AG09309 (cell line): ENCODE measurements around the gene BRSK1.

Experiments
- DNase-seq: peaks from one replicate; pipeline ENCODE4 v3.0.0-alpha.2; 2010; ENCODE audit warnings: low read depth
- H3K4me3 ChIP-seq: 2 replicates; pipeline ENCODE4 v1.5.1; 2011; ENCODE audit warnings: mild to moderate bottlenecking, low read depth, low read length, moderate library complexity; ENCODE audit not compliant: control insufficient read depth
- CTCF ChIP-seq: IDR thresholded peaks from 2 replicates; pipeline ENCODE4 v1.5.1; 2011; ENCODE audit warnings: mild to moderate bottlenecking, low read depth, low read length, inconsistent platforms; ENCODE audit not compliant: insufficient read depth, control insufficient read depth; ENCODE audit errors: missing control alignments

Gene BRSK1

GRCh38 chr19:55345818-55346724 lies 62.3 kb downstream of the BRSK1 start:
- no peak for DNase-seq
- no peak overlapping the region for H3K4me3 ChIP-seq
- no peak for TF ChIP-seq CTCF

GRCh38 chr19:55346725-55347441 lies 63.1 kb downstream of the BRSK1 start:
- no peak for DNase-seq
- TF ChIP-seq CTCF = no peak
- H3K4me3 ChIP-seq = no peak overlapping the region

DNA sequence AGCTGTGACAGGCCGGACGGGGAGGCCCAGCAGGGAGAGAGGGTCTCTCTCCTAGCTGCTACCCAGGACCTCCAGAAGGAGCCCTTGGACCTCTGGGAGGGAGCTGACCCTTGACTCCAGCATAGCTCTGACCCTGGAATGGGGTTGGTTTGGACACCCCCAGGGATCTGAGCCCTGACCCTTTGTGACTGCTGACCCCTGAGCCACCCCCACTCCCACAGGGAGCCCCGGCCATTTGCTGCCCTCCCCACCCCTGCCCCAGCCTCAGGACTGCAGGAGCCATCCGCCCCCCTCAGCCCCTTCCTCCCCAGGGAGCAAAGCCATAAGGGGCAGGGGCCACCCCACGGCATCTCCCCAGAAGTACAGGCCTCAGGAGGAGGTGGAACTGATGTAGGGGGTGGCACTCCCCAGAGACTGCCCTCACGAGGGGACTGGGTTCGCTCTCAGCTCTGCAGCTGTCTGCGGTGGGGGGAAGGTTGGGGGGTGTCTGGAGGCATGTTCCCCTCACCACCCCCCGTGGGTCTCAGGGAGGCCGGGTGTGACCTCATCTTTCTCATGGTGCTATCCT lies 63.7 kb downstream of the BRSK1 start:
- no peak for DNase-seq
- TF ChIP-seq CTCF = no peak
- no peak overlapping the region for H3K4me3 ChIP-seq

DNA sequence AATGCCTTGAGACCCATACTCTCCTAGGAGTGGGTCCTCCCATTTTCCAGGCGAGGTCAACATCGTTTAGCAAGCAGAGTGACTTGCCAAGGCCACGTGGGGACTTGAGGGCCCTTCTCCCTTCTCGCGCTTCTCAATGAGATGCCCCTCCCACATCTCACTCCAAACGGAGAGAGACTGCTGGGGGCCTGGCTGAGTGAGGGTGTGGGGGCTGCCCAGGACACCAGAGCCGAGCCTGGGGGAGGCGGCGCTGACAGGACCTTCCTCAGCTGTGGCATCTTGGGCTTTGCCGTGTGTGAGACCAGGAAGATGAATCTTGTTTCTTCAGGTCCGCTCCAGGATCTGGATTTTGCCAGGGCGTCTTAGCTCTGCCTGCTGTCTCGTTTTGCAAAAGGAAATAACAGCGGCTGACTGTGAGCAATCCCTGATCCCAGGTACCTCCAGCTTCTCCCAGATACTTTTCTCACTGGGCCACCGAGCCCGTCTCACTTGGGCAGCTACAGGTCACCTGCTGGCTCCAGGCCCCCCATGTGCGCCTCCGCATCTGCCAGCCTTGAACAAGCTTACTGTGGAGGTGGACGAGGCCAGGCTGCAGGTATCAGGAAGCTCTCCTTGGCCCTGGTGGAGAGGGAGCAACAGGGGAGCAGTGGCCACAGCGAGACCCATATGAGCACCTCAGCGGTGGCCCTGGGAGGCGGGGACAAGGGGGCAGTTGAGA lies 64.7 kb downstream of the BRSK1 start:
- no peak overlapping the region for H3K4me3 ChIP-seq
- no peak for TF ChIP-seq CTCF
- DNase-seq = no peak

DNA sequence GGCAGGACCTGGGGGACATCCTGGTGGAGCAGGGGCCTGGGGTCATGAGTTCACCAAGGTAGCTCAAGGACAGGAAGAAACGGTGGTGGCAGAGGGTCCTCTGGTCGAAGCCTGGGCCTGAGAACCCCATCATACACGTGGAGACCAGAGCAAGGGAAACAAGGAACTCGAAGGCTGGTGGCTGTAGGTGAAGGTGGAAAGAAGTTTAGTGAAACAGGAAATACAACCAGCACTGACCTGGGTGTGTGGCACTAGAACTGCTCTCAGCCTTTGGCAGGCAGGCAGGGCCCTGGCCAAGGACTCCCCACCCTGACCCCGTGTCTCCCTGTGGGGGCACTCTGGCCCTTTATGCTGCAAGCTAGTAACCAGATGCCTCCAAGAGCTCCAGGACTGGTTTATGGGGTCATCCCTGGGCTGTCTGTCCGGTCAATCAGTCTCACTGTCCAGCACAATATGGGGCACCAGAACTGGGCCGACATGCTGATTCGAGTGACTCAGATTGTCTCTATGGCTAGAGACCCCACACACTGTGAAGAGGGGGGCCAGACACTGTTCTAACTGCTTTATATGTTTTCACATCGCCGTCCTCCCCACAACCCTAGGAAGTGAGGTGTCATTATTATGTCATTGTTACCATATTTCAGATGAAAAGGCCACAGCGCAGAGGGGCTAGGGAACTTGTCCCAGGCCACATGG lies 67.0 kb downstream of the BRSK1 start:
- no peak for DNase-seq
- H3K4me3 ChIP-seq = no peak overlapping the region
- TF ChIP-seq CTCF = no peak

GRCh38 chr19:55352040-55352439 lies 68.2 kb downstream of the BRSK1 start:
- DNase-seq = no peak

More at GRCh38 chr19:55352040-55352439, 68.2 kb downstream of the BRSK1 start:
- no peak overlapping the region for H3K4me3 ChIP-seq
- TF ChIP-seq CTCF = no peak
